Endothelial cell (in vitro differentiated cells): ENCODE results near the gene POLR1E. TPM values are rescaled to one million over a fixed set of nuclear protein-coding genes. Genes with fewer than 3 reads are reported as not detected.
"Not testable (repeated sequence)": the region's sequence is repeated elsewhere in the genome, so short reads cannot be mapped to it uniquely, and the experiment has no call there.

Experiments used
- DNase-seq: peaks from one replicate; pipeline ENCODE4 v3.0.0; 2021; ENCODE audit warnings: low spot score
- H3K27ac Mint-ChIP-seq: one replicate; pipeline ENCODE4 v1.8.0; 2021; ENCODE audit warnings: mixed read lengths, inconsistent platforms; ENCODE audit not compliant: unreplicated experiment
- H3K27me3 Mint-ChIP-seq: one replicate; pipeline ENCODE4 v1.8.0; 2021; ENCODE audit warnings: mild to moderate bottlenecking, moderate library complexity, mixed read lengths, inconsistent platforms; ENCODE audit not compliant: unreplicated experiment
- H3K36me3 Mint-ChIP-seq: one replicate; pipeline ENCODE4 v1.8.0; 2021; ENCODE audit warnings: mild to moderate bottlenecking, low read depth, mixed read lengths, inconsistent platforms; ENCODE audit not compliant: unreplicated experiment
- H3K4me1 Mint-ChIP-seq: one replicate; pipeline ENCODE4 v1.8.0; 2021; ENCODE audit warnings: mild to moderate bottlenecking, mixed read lengths, inconsistent platforms; ENCODE audit not compliant: unreplicated experiment
- H3K4me3 Mint-ChIP-seq: one replicate; pipeline ENCODE4 v1.8.0; 2021; ENCODE audit warnings: mild to moderate bottlenecking, mixed read lengths, inconsistent platforms; ENCODE audit not compliant: unreplicated experiment
- H3K9me3 Mint-ChIP-seq: one replicate; pipeline ENCODE4 v1.8.0; 2021; ENCODE audit warnings: mixed read lengths, inconsistent platforms; ENCODE audit not compliant: unreplicated experiment
- total RNA-seq: library from RNA; stranded (reverse); fragmentation: NEBNext Ultra II Directional; extraction: Animal tissue kit (Norgen Biotek cat#: 25700); gene quantifications from one replicate; pipeline ENCODE4 v1.2.1, GENCODE V29; 2021; ENCODE audit not compliant: unreplicated experiment
- TF ChIP-seq, protein P1 (sequence below): fragments of 200-600 bp; sonication (generic); IDR thresholded peaks from one replicate; pipeline ENCODE4 v1.5.0; 2021; ENCODE audit warnings: antibody characterized with exemption; ENCODE audit not compliant: unreplicated experiment

POLR1E gene
- total RNA-seq, 1 donor from 2014 or later = 16.9 TPM

DNA sequence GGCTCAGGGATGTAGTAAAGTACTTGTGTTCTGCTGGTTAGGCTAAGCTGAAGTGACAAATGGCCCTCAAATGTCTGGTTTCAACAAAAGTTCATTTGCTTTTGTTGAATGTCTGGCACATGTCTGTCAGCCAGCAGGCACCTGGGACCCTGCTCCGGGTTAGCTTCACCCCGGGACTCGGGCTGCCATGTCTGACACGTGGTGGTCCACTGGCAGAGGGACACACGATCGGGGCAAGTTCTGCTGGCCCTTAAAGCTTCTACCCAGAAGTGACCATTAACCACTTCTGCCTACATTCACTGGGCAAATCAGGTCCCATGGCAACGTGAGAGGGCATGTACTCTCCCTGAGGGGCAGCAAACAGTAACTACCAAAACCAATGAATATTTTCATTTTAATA lies 23.8 kb downstream of the POLR1E start:
- TF ChIP-seq, protein P1, sequence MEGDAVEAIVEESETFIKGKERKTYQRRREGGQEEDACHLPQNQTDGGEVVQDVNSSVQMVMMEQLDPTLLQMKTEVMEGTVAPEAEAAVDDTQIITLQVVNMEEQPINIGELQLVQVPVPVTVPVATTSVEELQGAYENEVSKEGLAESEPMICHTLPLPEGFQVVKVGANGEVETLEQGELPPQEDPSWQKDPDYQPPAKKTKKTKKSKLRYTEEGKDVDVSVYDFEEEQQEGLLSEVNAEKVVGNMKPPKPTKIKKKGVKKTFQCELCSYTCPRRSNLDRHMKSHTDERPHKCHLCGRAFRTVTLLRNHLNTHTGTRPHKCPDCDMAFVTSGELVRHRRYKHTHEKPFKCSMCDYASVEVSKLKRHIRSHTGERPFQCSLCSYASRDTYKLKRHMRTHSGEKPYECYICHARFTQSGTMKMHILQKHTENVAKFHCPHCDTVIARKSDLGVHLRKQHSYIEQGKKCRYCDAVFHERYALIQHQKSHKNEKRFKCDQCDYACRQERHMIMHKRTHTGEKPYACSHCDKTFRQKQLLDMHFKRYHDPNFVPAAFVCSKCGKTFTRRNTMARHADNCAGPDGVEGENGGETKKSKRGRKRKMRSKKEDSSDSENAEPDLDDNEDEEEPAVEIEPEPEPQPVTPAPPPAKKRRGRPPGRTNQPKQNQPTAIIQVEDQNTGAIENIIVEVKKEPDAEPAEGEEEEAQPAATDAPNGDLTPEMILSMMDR = no peak
- H3K4me3 Mint-ChIP-seq = no peak overlapping the region
- peaks cover 16% of the 10 kb centered on the region for H3K36me3 Mint-ChIP-seq
- no peaks in the 10 kb centered on the region for H3K9me3 Mint-ChIP-seq
- no peak overlapping the region for H3K27ac Mint-ChIP-seq
- H3K27me3 Mint-ChIP-seq = no peaks in the 10 kb centered on the region
- H3K4me1 Mint-ChIP-seq = no peaks in the 10 kb centered on the region
- no peak for DNase-seq

DNA sequence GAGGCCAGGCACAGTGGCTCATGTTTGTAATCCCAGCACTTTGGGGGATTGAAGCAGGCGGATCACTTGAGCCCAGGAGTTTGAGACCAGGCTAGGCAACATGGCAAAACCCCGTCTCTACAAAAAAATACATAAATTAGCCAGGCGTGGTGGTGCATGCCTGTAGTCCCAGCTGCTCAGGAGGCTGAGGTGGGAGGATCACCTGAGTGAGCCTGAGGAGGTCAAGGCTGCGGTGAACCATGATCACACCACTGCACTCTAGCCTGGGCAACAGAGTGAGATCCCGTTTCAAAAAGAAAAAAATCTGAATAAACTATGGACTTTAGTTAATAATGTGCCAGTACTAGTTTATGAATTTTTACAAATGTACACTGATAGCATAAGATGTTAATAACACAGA lies 24.3 kb downstream of the POLR1E start:
- not testable (repeated sequence) for H3K4me3 Mint-ChIP-seq, H3K9me3 Mint-ChIP-seq, H3K27ac Mint-ChIP-seq, H3K27me3 Mint-ChIP-seq, H3K4me1 Mint-ChIP-seq, DNase-seq
- H3K36me3 Mint-ChIP-seq = peaks cover 20% of the 10 kb centered on the region

DNA sequence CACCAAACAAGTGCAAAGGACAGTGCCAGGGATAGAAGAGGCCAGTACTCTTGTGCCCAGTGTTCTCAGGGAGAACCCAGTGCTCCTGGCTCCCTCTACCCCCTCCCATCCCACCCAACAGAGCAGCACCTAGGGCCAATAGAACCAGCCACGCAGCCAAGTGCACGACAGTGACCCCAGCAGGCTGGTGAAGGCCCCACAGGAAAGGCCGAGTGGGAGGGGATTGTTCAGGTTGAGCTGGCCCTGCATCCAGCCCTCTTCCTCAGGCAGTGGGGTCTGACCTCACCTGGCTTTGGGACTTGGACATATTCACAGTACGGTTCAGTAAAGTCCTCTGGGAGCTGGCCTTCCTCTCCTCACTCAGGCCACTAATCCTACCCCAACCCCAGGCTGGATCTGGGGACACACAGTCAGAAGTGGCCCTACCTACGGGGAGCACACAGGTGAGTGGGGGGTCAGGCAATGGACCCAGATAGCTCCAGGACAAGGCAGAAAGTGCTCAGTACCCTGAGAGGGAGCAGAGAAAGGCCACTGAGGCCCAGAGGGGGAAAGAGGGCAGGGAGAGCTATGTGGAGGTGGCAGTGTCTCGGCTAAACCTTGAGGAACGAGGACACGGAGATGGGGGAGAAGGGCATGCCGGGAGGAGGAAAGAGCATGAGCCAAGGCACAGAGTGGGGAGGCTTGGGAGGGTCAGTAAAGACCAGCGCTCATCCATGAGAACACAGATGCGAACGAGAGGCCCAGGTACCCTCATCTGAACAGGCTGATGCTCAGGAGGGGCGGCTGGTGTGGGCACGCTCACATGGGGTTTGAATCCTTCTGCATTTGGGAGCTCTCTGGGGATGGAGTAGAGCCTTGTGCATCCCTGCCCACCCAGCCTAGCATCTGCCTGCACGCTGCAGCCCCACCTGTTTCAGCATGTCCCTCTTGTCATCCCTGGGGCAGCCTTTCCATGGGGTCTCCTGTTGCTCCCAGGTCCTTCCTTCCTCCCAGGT lies 25.6 kb downstream of the POLR1E start:
- peaks cover 3% of the 10 kb centered on the region for H3K27me3 Mint-ChIP-seq
- no peak overlapping the region for H3K27ac Mint-ChIP-seq
- peak; percentile 47 for DNase-seq
- TF ChIP-seq, protein P1 = no peak
- no peaks in the 10 kb centered on the region for H3K4me1 Mint-ChIP-seq
- no peak overlapping the region for H3K4me3 Mint-ChIP-seq
- H3K9me3 Mint-ChIP-seq = no peaks in the 10 kb centered on the region
- H3K36me3 Mint-ChIP-seq = peaks cover 30% of the 10 kb centered on the region

DNA sequence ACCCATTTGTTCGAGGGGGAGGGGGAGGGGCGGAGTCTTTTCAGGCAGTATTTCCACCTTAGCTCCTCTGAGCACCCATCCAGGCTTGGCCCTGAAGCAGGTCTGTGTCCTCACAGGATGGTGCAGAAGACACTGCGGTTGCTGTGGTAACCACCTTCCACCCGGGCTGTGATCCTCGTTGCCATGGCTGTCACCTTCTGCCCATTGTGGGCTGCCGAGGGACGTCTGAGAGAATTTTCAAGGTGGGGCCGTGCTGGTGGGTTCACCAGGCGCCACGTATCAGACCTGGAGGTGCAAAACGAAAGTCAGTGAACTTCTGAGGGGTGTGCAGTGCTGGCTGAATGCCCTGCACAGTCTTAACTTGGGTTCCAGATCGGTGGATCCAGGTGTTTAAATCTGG lies 26.7 kb downstream of the POLR1E start:
- H3K4me1 Mint-ChIP-seq = no peaks in the 10 kb centered on the region
- H3K4me3 Mint-ChIP-seq = peak overlapping the region; percentile 37
- H3K36me3 Mint-ChIP-seq = peaks cover 27% of the 10 kb centered on the region
- H3K27me3 Mint-ChIP-seq = peaks cover 3% of the 10 kb centered on the region
- no peak for DNase-seq
- no peaks in the 10 kb centered on the region for H3K9me3 Mint-ChIP-seq
- no peak overlapping the region for H3K27ac Mint-ChIP-seq
- TF ChIP-seq, protein P1 = no peak

DNA sequence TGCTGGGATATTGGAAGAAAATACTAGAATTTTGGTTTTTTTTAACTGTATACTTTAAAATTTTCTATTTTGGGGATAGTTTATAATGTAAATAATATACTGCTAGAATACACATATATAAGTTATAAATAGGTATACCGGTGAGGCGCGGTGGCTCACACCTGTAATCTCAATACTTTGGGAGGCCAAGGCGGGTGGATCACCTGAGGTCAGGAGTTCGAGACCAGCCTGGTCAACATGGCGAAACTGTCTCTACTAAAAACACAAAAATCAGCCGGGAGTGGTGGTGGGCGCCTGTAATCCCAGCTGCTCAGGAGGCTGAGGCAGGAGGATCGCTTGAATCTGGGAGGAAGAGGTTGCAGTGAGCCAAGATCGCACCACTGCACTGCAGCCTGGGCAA lies 28.7 kb downstream of the POLR1E start:
- DNase-seq, H3K9me3 Mint-ChIP-seq, H3K4me3 Mint-ChIP-seq, H3K27me3 Mint-ChIP-seq, H3K27ac Mint-ChIP-seq, H3K4me1 Mint-ChIP-seq: not testable (repeated sequence)
- peaks cover 29% of the 10 kb centered on the region for H3K36me3 Mint-ChIP-seq

DNA sequence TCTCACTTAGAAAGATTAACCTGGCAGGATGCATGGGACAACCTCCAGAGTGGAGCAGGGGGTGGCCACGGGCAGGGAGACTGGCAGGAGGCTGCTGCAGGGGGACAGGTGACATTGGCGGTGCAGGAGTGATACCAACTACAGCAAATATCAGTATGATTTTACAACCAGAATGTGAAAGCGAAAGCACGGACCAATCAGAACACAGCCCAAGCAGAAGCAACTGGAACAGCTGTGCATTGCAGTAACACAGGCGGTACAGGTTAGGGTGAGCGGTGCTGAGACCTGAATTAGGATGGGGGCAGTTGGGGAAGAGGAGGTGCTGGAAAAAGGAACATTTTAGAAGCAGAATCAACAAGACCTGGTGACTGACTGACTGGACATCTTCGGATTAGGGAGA lies 29.3 kb downstream of the POLR1E start:
- no peak overlapping the region for H3K27ac Mint-ChIP-seq
- H3K4me3 Mint-ChIP-seq = peak overlapping the region; percentile 38
- TF ChIP-seq, protein P1 = no peak
- H3K27me3 Mint-ChIP-seq = peaks cover 3% of the 10 kb centered on the region
- no peaks in the 10 kb centered on the region for H3K9me3 Mint-ChIP-seq
- DNase-seq = no peak
- H3K36me3 Mint-ChIP-seq = peaks cover 30% of the 10 kb centered on the region
- H3K4me1 Mint-ChIP-seq = no peaks in the 10 kb centered on the region
